Endothelial cell of umbilical vein (primary cell): Measurements from ENCODE around the gene SLC39A13. TPM values are rescaled to one million over a fixed set of nuclear protein-coding genes. Genes with fewer than 3 reads are reported as not detected.

Experiments
- BruUV-seq: library from RNA; stranded (reverse); fragments of 400-500 nt; replicated peaks from 2 replicates; lab custom pipeline; 2021; lab: Mats Ljungman, UMichigan
- CTCF ChIA-PET: fragments of 300-600, 350-600 bp; sonication (Branson Sonifier 250); formaldehyde crosslinking; loops from one replicate; lab custom pipeline; 2021; ENCODE audit warnings: antibody characterized with exemption, inconsistent platforms; lab: Charles Lee
- POLR2A ChIA-PET: fragments of 300-600, 350-600 bp; sonication (Branson Sonifier 250); formaldehyde crosslinking; loops from one replicate; lab custom pipeline; 2021; ENCODE audit warnings: antibody characterized with exemption, inconsistent platforms; lab: Charles Lee
- DNase-seq: peaks from one replicate; pipeline ENCODE4 v3.0.0-alpha.2; 2011; ENCODE audit warnings: low read depth, low spot score
- FAIRE-seq: peaks from 2 replicates; lab custom pipeline; 2011; peaks lifted over from hg19 to GRCh38; lab: Jason Lieb, UNC
- H2AFZ ChIP-seq: 2 replicates; pipeline ENCODE4 v1.6.0; 2012; ENCODE audit warnings: low read depth, low read length, control low read depth, inconsistent platforms
- H3K27ac ChIP-seq: 2 replicates; pipeline ENCODE4 v1.5.1; 2011; ENCODE audit warnings: low read depth, mild to moderate bottlenecking, control low read depth, low read length, moderate library complexity; ENCODE audit not compliant: insufficient read depth
- H3K27me3 ChIP-seq, 2 experiments: 2 replicates each; pipeline versions ENCODE4 v1.6.0 to v1.6.1; 2011; ENCODE audit warnings: low read length in 2 of 2, mixed read lengths in 1 of 2; ENCODE audit not compliant: control insufficient read depth in 2 of 2, insufficient read depth in 2 of 2
- H3K36me3 ChIP-seq, 2 experiments: 2 replicates in 1 of 2; 3 replicates in 1 of 2; pipeline ENCODE4 v1.5.1; 2011; ENCODE audit warnings: low read length in 2 of 2, mild to moderate bottlenecking in 1 of 2, moderate library complexity in 1 of 2; ENCODE audit not compliant: control insufficient read depth in 2 of 2, insufficient read depth in 2 of 2; ENCODE audit errors: extremely low read depth in 1 of 2
- H3K4me1 ChIP-seq: 3 replicates; pipeline ENCODE4 v1.5.1; 2011; ENCODE audit warnings: mild to moderate bottlenecking, low read length; ENCODE audit not compliant: control insufficient read depth, insufficient read depth; ENCODE audit errors: extremely low read depth
- H3K4me2 ChIP-seq: 2 replicates; pipeline ENCODE4 v1.6.1; 2011; ENCODE audit warnings: low read length, control low read depth, mixed read lengths; ENCODE audit not compliant: insufficient read depth
- H3K4me3 ChIP-seq, 3 experiments: fragments of 200-600 bp in 1 of 3; sonication (generic), shearing (Covaris generic) in 1 of 3; replicated peaks in 1 of 3; 2 replicates each; pipeline ENCODE4 v1.5.1; 2011 to 2016; ENCODE audit warnings: control low read depth in 3 of 3, low read length in 3 of 3, mild to moderate bottlenecking in 2 of 3, inconsistent platforms in 1 of 3, low read depth in 1 of 3, moderate library complexity in 1 of 3; ENCODE audit not compliant: insufficient read depth in 1 of 3
- H3K79me2 ChIP-seq: 2 replicates; pipeline ENCODE4 v1.6.0; 2012; ENCODE audit warnings: low read length, inconsistent platforms; ENCODE audit not compliant: control insufficient read depth, insufficient read depth
- H3K9ac ChIP-seq: replicated peaks from 2 replicates; pipeline ENCODE3; 2011; ENCODE audit warnings: low read length, control low read depth; ENCODE audit not compliant: insufficient read depth; ENCODE audit errors: extremely low read depth
- H3K9me1 ChIP-seq: replicated peaks from 3 replicates; pipeline ENCODE4 v1.6.0; 2011; ENCODE audit warnings: mild to moderate bottlenecking, low read length; ENCODE audit not compliant: control insufficient read depth, insufficient read depth; ENCODE audit errors: extremely low read depth
- H3K9me3 ChIP-seq: replicated peaks from 2 replicates; pipeline ENCODE4 v1.5.1; 2012; ENCODE audit warnings: low read length, inconsistent platforms; ENCODE audit not compliant: control insufficient read depth, insufficient read depth
- H4K20me1 ChIP-seq: replicated peaks from 2 replicates; pipeline ENCODE3; 2011; ENCODE audit warnings: mild to moderate bottlenecking, low read length; ENCODE audit not compliant: control insufficient read depth, insufficient read depth; ENCODE audit errors: extremely low read depth
- EZH2 ChIP-seq: IDR thresholded peaks from 2 replicates; pipeline ENCODE4 v1.6.1; 2012; ENCODE audit warnings: borderline replicate concordance, low read depth, mild to moderate bottlenecking, moderate library complexity, low read length, inconsistent platforms; ENCODE audit not compliant: severe bottlenecking
- FOS ChIP-seq: IDR thresholded peaks from 2 replicates; pipeline ENCODE4 v1.6.1; 2011; ENCODE audit warnings: mild to moderate bottlenecking, low read length, moderate library complexity, borderline replicate concordance; ENCODE audit not compliant: insufficient read depth
- GATA2 ChIP-seq: IDR thresholded peaks from 2 replicates; pipeline ENCODE4 v1.7.0; 2011; ENCODE audit warnings: low read depth, mild to moderate bottlenecking, moderate library complexity, mixed read lengths, low read length; ENCODE audit not compliant: insufficient read length, insufficient read depth
- JUN ChIP-seq: IDR thresholded peaks from 2 replicates; pipeline ENCODE4 v1.6.1; 2011; ENCODE audit warnings: borderline replicate concordance, low read depth; ENCODE audit not compliant: insufficient read length, insufficient read depth
- MYC ChIP-seq: IDR thresholded peaks from one replicate; pipeline ENCODE4 v1.6.1; 2011; ENCODE audit warnings: mild to moderate bottlenecking, low read depth, low read length
- POLR2A ChIP-seq: IDR thresholded peaks from 2 replicates; pipeline ENCODE4 v1.6.1; 2012; ENCODE audit warnings: low read depth, mild to moderate bottlenecking, control low read depth, low read length
- POLR2AphosphoS5 ChIP-seq: IDR thresholded peaks from 2 replicates; pipeline ENCODE4 v1.6.1; 2012; ENCODE audit warnings: low read depth, mild to moderate bottlenecking, control low read depth, low read length, moderate library complexity; ENCODE audit not compliant: insufficient read depth
- dilution Hi-C: fragments of 300-500 bp; cut with MboI; formaldehyde crosslinking; loops from one replicate; pipeline ENCODE4 v1.15.0; 2019; ENCODE audit warnings: low sequenced_read_pairs; ENCODE audit not compliant: extremely low pct_ligation_motif_present
- intact Hi-C: fragments of 100-400 bp; cut with micrococcal nuclease; formaldehyde crosslinking; loops from one replicate; pipeline ENCODE4 v1.10.0; 2022
- polyA plus RNA-seq, 4 experiments: library from polyadenylated mRNA; depleted of rRNA in 3 of 4; stranded (reverse) in 3 of 4; unstranded in 1 of 4; fragments of >200 nt; gene quantifications; 2 replicates each; pipeline versions ENCODE4 v1.2.1 to v1.2.3, GENCODE V29; 2011 to 2012; ENCODE audit warnings: missing spikeins in 1 of 4
- total RNA-seq: library from RNA; stranded (reverse); gene quantifications from 2 replicates; pipeline ENCODE4 v1.2.3, GENCODE V29; 2021
- TF ChIP-seq, protein P1 (sequence below): IDR thresholded peaks from 2 replicates; pipeline ENCODE4 v1.6.1; 2011; ENCODE audit not compliant: insufficient read depth, insufficient read length
- TF ChIP-seq, protein P2 (sequence below), 2 donors: IDR thresholded peaks; 1 replicate in 1 of 2; 2 replicates in 1 of 2; pipeline ENCODE4 v1.5.1; 2011; ENCODE audit warnings: low read length in 2 of 2, mild to moderate bottlenecking in 2 of 2, moderate library complexity in 2 of 2, control low read depth in 1 of 2, inconsistent platforms in 1 of 2, low read depth in 1 of 2; ENCODE audit not compliant: insufficient read depth in 1 of 2; ENCODE audit errors: extremely low read depth in 1 of 2

The SLC39A13 gene
- total and polyA plus RNA-seq, 2 donors (not counting 3 experiments of a cell fraction or from before 2014, with no cell fraction given) = 91.9 to 94.3 TPM

DNA sequence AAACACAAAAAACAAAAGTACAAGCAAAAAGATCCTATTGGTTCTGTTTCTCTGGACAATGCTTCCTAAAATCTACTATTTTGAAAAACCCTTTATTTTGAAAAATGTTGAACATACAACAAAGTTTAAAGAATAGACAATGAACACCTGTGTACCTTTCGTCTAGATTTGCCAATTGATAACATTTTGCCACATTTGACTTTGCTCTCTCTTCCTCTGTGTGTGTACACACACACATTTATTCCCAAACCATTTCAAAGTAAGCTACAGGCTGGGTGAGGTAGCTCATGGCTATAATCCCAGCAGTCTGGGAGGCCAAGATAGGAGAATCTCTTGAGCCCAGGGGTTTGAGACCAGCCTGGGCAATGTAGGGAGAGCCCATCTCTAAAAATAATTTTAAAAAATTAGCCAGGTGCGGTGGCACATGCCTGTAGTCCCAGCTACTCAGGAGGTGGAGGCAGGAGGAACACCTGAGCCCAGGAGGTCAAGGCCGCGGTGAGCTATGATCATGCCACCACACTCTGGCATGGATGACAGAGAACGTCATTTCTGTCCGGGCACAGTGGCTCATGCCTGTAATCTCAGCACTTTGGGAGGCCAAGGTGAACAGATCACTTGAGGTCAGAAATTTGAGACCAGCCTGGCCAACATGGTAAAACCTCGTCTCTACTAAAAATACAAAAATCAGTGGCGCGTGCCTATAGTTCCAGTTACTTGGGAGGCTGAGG lies 23.1 kb downstream of the SLC39A13 start:
- Histone ChIP-seq H3K27ac (no peak overlapping the region), H3K79me2 (no peaks in the 10 kb centered on the region), H3K4me1 (no peaks in the 10 kb centered on the region), H3K4me3 (no peak overlapping the region), H3K9me1 (no peaks in the 10 kb centered on the region), H4K20me1 (no peaks in the 10 kb centered on the region), H3K4me2 (no peak overlapping the region), H3K36me3 (no peaks in the 10 kb centered on the region), H3K9ac (no peak overlapping the region), H2AFZ (no peak overlapping the region), H3K9me3 (no peaks in the 10 kb centered on the region), H3K27me3 (no peaks in the 10 kb centered on the region)
- TF ChIP-seq MYC (no peak), POLR2AphosphoS5 (no peak), FOS (no peak), GATA2 (no peak), EZH2 (no peak)
- intact Hi-C loops = no loop called here
- no TSS peak for BruUV-seq
- DNase-seq (no peak), FAIRE-seq (no peak)
- POLR2A ChIA-PET = no interaction called here
- dilution Hi-C loops = no loop called here
- CTCF ChIA-PET = no interaction called here

DNA sequence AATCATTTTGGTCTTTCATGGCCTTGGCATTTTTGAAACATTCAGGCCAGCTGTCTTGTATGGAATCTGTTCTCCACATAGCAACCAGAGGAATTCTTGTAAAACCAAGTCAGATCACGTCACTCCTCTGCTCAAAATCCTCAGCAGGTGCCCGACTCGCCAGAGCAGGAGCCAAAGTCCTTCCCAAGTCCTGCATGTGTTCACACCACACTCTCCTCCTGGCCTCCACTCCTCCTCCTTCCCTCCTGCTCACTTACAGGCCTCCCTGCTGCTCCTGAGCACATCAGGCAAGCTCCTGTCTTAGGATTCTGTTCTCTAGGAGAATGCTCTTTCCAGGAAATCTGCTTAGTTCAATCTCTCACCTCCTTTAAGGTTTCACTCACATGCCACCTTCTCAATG lies 24.8 kb downstream of the SLC39A13 start:
- H3K27ac ChIP-seq = no peak overlapping the region
- no peak overlapping the region for H3K4me2 ChIP-seq
- FAIRE-seq (no peak), DNase-seq (no peak)
- H4K20me1 ChIP-seq = no peaks in the 10 kb centered on the region
- CTCF ChIA-PET = interaction anchor here (0.6 kb wide), 1 partner anchor 20 kb away, joined by 3 read pairs; no protein-coding TSS in a partner anchor
- no peak overlapping the region for H3K9ac ChIP-seq
- intact Hi-C loops (no loop called here), dilution Hi-C loops (no loop called here)
- no peaks in the 10 kb centered on the region for H3K79me2 ChIP-seq
- H3K27me3 ChIP-seq = no peaks in the 10 kb centered on the region
- no peaks in the 10 kb centered on the region for H3K9me1 ChIP-seq
- BruUV-seq = no TSS peak
- H3K4me1 ChIP-seq = no peaks in the 10 kb centered on the region
- no peak overlapping the region for H2AFZ ChIP-seq
- no peak for TF ChIP-seq GATA2
- TF ChIP-seq, protein P1, sequence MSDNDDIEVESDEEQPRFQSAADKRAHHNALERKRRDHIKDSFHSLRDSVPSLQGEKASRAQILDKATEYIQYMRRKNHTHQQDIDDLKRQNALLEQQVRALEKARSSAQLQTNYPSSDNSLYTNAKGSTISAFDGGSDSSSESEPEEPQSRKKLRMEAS = no peak
- no peak for TF ChIP-seq EZH2
- TF ChIP-seq POLR2AphosphoS5 = no peak
- TF ChIP-seq, protein P2, sequence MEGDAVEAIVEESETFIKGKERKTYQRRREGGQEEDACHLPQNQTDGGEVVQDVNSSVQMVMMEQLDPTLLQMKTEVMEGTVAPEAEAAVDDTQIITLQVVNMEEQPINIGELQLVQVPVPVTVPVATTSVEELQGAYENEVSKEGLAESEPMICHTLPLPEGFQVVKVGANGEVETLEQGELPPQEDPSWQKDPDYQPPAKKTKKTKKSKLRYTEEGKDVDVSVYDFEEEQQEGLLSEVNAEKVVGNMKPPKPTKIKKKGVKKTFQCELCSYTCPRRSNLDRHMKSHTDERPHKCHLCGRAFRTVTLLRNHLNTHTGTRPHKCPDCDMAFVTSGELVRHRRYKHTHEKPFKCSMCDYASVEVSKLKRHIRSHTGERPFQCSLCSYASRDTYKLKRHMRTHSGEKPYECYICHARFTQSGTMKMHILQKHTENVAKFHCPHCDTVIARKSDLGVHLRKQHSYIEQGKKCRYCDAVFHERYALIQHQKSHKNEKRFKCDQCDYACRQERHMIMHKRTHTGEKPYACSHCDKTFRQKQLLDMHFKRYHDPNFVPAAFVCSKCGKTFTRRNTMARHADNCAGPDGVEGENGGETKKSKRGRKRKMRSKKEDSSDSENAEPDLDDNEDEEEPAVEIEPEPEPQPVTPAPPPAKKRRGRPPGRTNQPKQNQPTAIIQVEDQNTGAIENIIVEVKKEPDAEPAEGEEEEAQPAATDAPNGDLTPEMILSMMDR (IDR thresholded peaks at IDR 0.05; ENCODE audit: extremely low read depth in 1 of 2, insufficient read depth in 1 of 2, low read depth in 1 of 2, low read length in 2 of 2) = no peak
- no peak for TF ChIP-seq POLR2A
- TF ChIP-seq JUN = no peak
- TF ChIP-seq FOS = no peak
- TF ChIP-seq MYC = no peak
- POLR2A ChIA-PET = no interaction called here
- H3K9me3 ChIP-seq = no peaks in the 10 kb centered on the region
- no peak overlapping the region for H3K4me3 ChIP-seq
- no peaks in the 10 kb centered on the region for H3K36me3 ChIP-seq
